ENCODE measurements around the gene PLAU. TPM values are rescaled to one million over a fixed set of nuclear protein-coding genes. Genes with fewer than 3 reads are reported as not detected.

PLAU gene
- total RNA-seq, 6 experiments from 2014 or later: 14.0 to 25.5 (median 24.0) TPM

DNA sequence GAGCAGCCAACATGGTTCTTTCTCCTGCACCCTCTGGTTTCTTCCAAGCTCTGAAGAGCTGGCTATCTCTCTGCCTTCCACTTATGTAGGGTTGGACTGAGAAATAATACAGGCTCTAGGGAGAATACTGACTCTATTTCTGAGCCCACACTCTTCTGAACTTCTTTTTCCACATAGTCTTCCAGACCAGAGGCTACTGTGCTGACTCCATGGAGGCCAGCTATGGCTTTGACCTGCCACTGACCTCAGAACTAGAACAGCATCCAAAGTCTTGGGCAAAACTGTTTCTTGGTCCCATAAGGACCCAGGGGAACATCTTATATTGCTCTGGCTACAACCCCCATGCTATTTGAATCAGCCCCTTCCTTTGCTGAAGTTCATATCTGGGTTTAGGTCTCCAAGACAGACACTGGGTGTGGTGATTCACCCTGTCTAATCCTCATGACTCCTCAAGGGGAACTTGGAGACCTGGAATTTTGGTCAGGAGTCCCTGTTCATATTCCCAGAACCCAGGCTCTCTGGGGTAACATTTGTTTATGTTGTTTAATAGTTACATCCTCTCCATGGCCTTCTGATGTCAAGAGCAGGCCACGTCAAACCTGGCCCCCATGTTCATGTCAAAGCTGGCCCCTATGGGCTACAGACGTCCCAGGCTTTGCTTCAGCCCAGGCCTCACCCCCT lies 12.1 kb upstream of the PLAU start:
- Mint-ChIP-seq H3K4me1 (ENCODE audit: low read depth) (peaks cover 50% of the 10 kb centered on the region), H3K27ac (peak overlapping the region; percentile 79), H3K4me3 (peak overlapping the region; percentile 50), H3K27me3 (ENCODE audit: insufficient read depth) (no peaks in the 10 kb centered on the region; the same call in none of the 2 replicates), H3K9me3 (no peaks in the 10 kb centered on the region), H3K36me3 (ENCODE audit: low read depth) (no peaks in the 10 kb centered on the region)
- TF ChIP-seq, protein P1, sequence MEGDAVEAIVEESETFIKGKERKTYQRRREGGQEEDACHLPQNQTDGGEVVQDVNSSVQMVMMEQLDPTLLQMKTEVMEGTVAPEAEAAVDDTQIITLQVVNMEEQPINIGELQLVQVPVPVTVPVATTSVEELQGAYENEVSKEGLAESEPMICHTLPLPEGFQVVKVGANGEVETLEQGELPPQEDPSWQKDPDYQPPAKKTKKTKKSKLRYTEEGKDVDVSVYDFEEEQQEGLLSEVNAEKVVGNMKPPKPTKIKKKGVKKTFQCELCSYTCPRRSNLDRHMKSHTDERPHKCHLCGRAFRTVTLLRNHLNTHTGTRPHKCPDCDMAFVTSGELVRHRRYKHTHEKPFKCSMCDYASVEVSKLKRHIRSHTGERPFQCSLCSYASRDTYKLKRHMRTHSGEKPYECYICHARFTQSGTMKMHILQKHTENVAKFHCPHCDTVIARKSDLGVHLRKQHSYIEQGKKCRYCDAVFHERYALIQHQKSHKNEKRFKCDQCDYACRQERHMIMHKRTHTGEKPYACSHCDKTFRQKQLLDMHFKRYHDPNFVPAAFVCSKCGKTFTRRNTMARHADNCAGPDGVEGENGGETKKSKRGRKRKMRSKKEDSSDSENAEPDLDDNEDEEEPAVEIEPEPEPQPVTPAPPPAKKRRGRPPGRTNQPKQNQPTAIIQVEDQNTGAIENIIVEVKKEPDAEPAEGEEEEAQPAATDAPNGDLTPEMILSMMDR (IDR thresholded peaks at IDR 0.05): no peak
- no peak for DNase-seq

DNA sequence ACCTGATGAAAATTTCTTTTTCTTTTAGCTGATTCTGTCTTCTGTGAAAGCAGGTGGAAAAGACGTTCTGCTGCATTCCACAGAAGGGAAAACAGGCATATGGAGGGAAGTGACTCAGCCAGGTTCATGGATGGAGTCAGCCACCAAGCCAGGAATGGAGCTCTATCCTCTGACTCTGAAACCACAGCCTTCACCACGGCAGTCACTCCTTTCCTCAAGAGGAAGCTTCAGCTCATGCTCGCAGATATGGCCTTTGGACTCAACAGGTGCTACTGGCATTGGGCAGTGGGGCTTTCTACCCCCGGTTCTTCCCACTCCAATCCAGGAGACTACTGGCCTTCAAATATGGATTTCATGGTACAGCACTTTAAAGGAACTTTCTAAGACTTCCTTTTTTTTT lies 11.5 kb upstream of the PLAU start:
- H3K27me3 Mint-ChIP-seq (ENCODE audit: insufficient read depth): no peaks in the 10 kb centered on the region; the same call in none of the 2 replicates
- H3K4me3 Mint-ChIP-seq: peak overlapping the region; percentile 50
- DNase-seq: peak; percentile 87
- no peaks in the 10 kb centered on the region for H3K36me3 Mint-ChIP-seq (ENCODE audit: low read depth)
- peaks cover 45% of the 10 kb centered on the region for H3K4me1 Mint-ChIP-seq (ENCODE audit: low read depth)
- TF ChIP-seq, protein P1 (IDR thresholded peaks at IDR 0.05): no peak
- peak overlapping the region; percentile 79 for H3K27ac Mint-ChIP-seq
- H3K9me3 Mint-ChIP-seq: no peaks in the 10 kb centered on the region

DNA sequence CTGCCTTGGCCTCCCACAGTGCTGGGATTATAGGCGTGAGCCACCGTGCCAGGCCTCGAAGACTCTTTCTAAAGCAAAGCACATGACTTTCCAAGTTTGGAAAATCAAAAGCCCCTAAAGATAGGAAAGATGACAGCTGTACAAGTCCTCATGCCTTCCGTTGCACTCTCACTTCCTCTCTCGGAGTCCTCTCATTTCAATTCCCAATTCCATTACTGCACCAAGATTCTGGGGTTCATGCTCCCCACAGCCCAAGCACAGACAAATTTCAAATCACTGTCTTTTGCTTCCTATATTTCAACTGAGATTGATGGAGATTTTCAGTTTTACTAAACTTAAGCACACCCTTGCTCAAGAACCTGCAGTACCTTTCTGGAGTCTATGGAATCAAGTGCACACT lies 10.9 kb upstream of the PLAU start:
- Mint-ChIP-seq H3K4me1 (ENCODE audit: low read depth) (peaks cover 39% of the 10 kb centered on the region), H3K9me3 (no peaks in the 10 kb centered on the region), H3K27ac (peak overlapping the region; percentile 37; the same call in 1 of the 2 replicates), H3K36me3 (ENCODE audit: low read depth) (no peaks in the 10 kb centered on the region), H3K4me3 (no peak overlapping the region), H3K27me3 (ENCODE audit: insufficient read depth) (no peaks in the 10 kb centered on the region; the same call in none of the 2 replicates)
- TF ChIP-seq, protein P1 (IDR thresholded peaks at IDR 0.05): no peak
- DNase-seq: no peak

DNA sequence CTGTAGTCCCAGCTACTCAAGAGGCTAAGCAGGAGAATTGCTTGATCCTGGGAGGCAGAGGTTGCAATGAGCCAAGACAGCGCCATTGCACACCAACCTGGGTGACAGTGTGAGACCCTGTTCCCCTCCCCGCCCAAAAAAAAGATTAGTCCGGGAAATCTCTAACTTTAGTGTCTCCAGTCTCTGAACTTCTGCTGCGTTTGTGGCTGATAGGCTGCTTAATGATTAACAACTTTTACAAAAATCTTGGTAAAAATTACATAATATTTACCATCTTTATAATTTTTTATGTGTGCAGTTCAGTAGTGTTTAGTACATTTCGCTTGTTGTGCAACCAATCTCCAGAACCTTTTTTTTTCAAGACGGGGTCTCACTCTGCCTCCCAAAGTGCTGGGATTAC lies 9.7 kb upstream of the PLAU start:
- TF ChIP-seq, protein P1 (IDR thresholded peaks at IDR 0.05): no peak
- H3K27me3 Mint-ChIP-seq (ENCODE audit: insufficient read depth): no peaks in the 10 kb centered on the region; the same call in 1 of the 2 replicates
- no peak for DNase-seq
- no peak overlapping the region for H3K27ac Mint-ChIP-seq
- no peaks in the 10 kb centered on the region for H3K9me3 Mint-ChIP-seq
- H3K4me1 Mint-ChIP-seq (ENCODE audit: low read depth): peaks cover 45% of the 10 kb centered on the region
- H3K36me3 Mint-ChIP-seq (ENCODE audit: low read depth): no peaks in the 10 kb centered on the region
- H3K4me3 Mint-ChIP-seq: no peak overlapping the region

DNA sequence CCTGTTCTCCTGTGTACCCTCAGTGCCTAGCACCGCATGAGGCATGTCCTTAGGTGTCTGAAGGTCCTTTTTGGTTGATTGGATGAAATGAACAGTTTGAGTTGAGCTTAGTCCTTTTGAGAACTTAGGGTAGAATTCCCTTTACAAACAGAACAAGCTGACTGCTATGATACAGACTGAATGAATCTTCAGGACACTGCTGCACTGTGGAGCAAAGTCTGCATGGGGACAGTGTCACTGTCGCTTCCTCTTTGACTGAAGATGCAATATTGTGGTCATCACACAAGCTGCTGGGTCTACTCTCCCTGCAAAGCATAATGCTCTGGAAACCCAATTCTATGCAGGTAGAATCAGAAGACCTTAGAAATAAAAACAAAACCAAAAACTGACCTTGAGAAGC lies 8.6 kb upstream of the PLAU start:
- Mint-ChIP-seq H3K36me3 (ENCODE audit: low read depth) (no peaks in the 10 kb centered on the region), H3K4me1 (ENCODE audit: low read depth) (peaks cover 56% of the 10 kb centered on the region), H3K4me3 (no peak overlapping the region), H3K9me3 (no peaks in the 10 kb centered on the region), H3K27me3 (ENCODE audit: insufficient read depth) (no peaks in the 10 kb centered on the region; the same call in 1 of the 2 replicates), H3K27ac (no peak overlapping the region)
- TF ChIP-seq, protein P1 (IDR thresholded peaks at IDR 0.05): no peak
- DNase-seq: no peak
